ENCODE data around the gene NELFB. TPM values are rescaled to one million over a fixed set of nuclear protein-coding genes. Genes with fewer than 3 reads are reported as not detected.

The NELFB gene
- total RNA-seq, 1 experiment from 2014 or later: 71.7 TPM

- Mint-ChIP-seq H3K9me3 (no peaks in the 10 kb centered on the region; a peak in 1 of 5 replicates), H3K4me1 (peaks cover 9 to 37% of the 10 kb centered on the region in 2 experiments), H3K27me3 (ENCODE audit: low read depth) (peaks cover 11% of the 10 kb centered on the region), H3K36me3 (ENCODE audit: insufficient read depth in 1 of 3, low read depth in 3 of 3) (no peaks in the 10 kb centered on the region), H3K4me3 (no peak overlapping the region), H3K27ac (no peak overlapping the region)
- H2AK5ac ChIP-seq (ENCODE audit: insufficient read length, low read length): no peak overlapping the region
- H2BK15ac ChIP-seq (ENCODE audit: low read depth, low read length): no peak overlapping the region
- peak; percentile 90 for DNase-seq
- no peak overlapping the region for H4K5ac ChIP-seq (ENCODE audit: insufficient read length, low read depth, low read length)
- no peak overlapping the region for H3K23ac ChIP-seq (ENCODE audit: insufficient read length, low read depth, low read length)
- no peaks in the 10 kb centered on the region for H4K20me1 ChIP-seq (ENCODE audit: control insufficient read depth, insufficient read depth, insufficient read length)
- H2BK20ac ChIP-seq (ENCODE audit: low read depth, low read length, poor library complexity, severe bottlenecking): no peak overlapping the region
- H3K4me2 ChIP-seq (ENCODE audit: insufficient read depth, insufficient read length, low read length): no peak overlapping the region
- no peak overlapping the region for H3K14ac ChIP-seq (ENCODE audit: insufficient read depth, low read length)
- H3K23me2 ChIP-seq (ENCODE audit: insufficient read length, low read depth, low read length, poor library complexity, severe bottlenecking): no peaks in the 10 kb centered on the region
- no peak overlapping the region for H2BK120ac ChIP-seq (ENCODE audit: low read depth, low read length, poor library complexity, severe bottlenecking)
- no peak overlapping the region for H4K8ac ChIP-seq (replicated peaks; ENCODE audit: insufficient read length, low read depth, low read length)
- TF ChIP-seq CTCF (conservative IDR thresholded peaks at IDR 0.05): no peak
- H3K27ac ChIP-seq (ENCODE audit: insufficient read length, low read depth, low read length): no peak overlapping the region
- WGBS (ENCODE audit: extremely low coverage, insufficient read length, low lambda C conversion rate): no CpG with 5 or more reads among the region's 30 CpGs
- H3K9me3 ChIP-seq (ENCODE audit: control insufficient read depth, low read depth, low read length): no peaks in the 10 kb centered on the region
- H2BK5ac ChIP-seq (ENCODE audit: insufficient read length, low read length): no peak overlapping the region
- no peak overlapping the region for H4K91ac ChIP-seq (ENCODE audit: insufficient read length, low read depth, low read length)
- no peak overlapping the region for H2BK12ac ChIP-seq (ENCODE audit: insufficient read length, low read depth, low read length)
- no peaks in the 10 kb centered on the region for H3K79me2 ChIP-seq (ENCODE audit: insufficient read depth, low read length)
- H3K18ac ChIP-seq (ENCODE audit: insufficient read length, low read depth, low read length): no peak overlapping the region
- no peak overlapping the region for H3T11ph ChIP-seq (ENCODE audit: low read length)
- H3K56ac ChIP-seq (ENCODE audit: insufficient read length, low read depth, low read length): no peak overlapping the region
- no peaks in the 10 kb centered on the region for H3K79me1 ChIP-seq (ENCODE audit: insufficient read depth, low read depth, low read length, poor library complexity, severe bottlenecking)
- no peak overlapping the region for H3K4ac ChIP-seq (ENCODE audit: low read depth, low read length)
- H2AFZ ChIP-seq (ENCODE audit: low read length): no peak overlapping the region
- H3K4me1 ChIP-seq (ENCODE audit: insufficient read depth, low read length): no peaks in the 10 kb centered on the region; the same call in 1 of the 2 replicates
- H3K9ac ChIP-seq (ENCODE audit: extremely low read depth, insufficient read length, low read length): no peak overlapping the region
- no peaks in the 10 kb centered on the region; the same call in 1 of the 2 replicates for H3K27me3 ChIP-seq (ENCODE audit: insufficient read depth, low read length)
Observed at GRCh38 chr9:137307255-137308056, 52.3 kb downstream of the NELFB start.

Data from H9 (cell line).